Rectal smooth muscle tissue (tissue), 1 donor: ENCODE measurements around the gene RAPGEF4.
A peak's percentile ranks its signal among the peaks of the same experiment; 100 is the strongest.

Source experiments
- H3K27ac ChIP-seq: one replicate; pipeline ENCODE4 v1.7.0; 2013; ENCODE audit warnings: low read depth, low read length, inconsistent platforms
- H3K27me3 ChIP-seq: one replicate; pipeline ENCODE4 v1.7.0; 2013; ENCODE audit warnings: low read length; ENCODE audit not compliant: control insufficient read depth, insufficient read depth
- H3K36me3 ChIP-seq: one replicate; pipeline ENCODE4 v1.7.0; 2013; ENCODE audit warnings: low read length; ENCODE audit not compliant: control insufficient read depth, insufficient read depth
- H3K4me1 ChIP-seq: one replicate; pipeline ENCODE4 v1.7.0; 2013; ENCODE audit warnings: low read length; ENCODE audit not compliant: control insufficient read depth, insufficient read depth
- H3K4me3 ChIP-seq: one replicate; pipeline ENCODE4 v1.7.0; 2013; ENCODE audit warnings: low read length
- H3K9ac ChIP-seq: one replicate; pipeline ENCODE4 v1.7.0; 2013; ENCODE audit warnings: low read length

Gene RAPGEF4

DNA sequence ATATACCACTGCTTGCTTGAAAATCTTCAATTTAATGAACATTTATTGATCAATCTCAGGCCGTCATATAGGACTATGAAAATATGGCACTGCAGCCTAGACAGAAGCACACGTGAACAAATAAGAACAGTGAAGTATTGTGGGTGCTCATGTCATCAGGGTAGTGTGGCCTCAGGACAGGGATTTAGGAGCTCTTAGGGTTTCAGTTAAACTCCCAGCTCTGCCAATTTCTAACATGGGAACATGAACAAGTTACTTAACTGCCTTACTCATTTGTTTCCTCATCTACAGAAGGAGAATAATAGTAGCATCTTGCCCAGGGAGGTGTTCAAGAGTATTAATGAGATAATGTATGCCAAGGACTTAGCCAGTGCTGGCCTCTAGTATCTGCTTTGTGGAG lies 194.0 kb downstream of the RAPGEF4 start:
- H3K9ac ChIP-seq = no peak overlapping the region
- H3K27ac ChIP-seq = no peak overlapping the region
- no peaks in the 10 kb centered on the region for H3K36me3 ChIP-seq
- H3K4me1 ChIP-seq = peaks cover 14% of the 10 kb centered on the region
- H3K27me3 ChIP-seq = no peaks in the 10 kb centered on the region
- H3K4me3 ChIP-seq = no peak overlapping the region

DNA sequence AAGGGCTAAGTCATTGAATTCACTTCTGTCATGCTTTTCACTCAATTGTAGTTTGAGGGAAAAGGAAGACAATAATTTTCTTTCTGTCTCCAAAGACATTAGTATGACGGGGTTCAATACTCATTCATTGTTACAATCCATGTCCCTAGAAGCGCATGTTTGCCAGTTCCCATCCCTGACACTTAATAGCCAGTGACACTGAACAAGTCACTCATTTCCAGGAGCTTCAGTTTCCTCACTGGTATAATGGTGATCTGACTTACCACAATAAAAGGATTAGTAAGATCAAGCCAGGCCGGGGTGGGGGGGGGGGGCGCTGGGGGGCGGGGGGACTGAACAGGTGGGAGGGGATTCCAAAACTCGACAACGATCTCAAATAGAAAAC lies 195.2 kb downstream of the RAPGEF4 start:
- H3K27ac ChIP-seq = peak overlapping the region; percentile 58
- peaks cover 14% of the 10 kb centered on the region for H3K4me1 ChIP-seq
- no peak overlapping the region for H3K9ac ChIP-seq
- no peak overlapping the region for H3K4me3 ChIP-seq
- no peaks in the 10 kb centered on the region for H3K27me3 ChIP-seq
- no peaks in the 10 kb centered on the region for H3K36me3 ChIP-seq

- Histone ChIP-seq H3K4me1 (peaks cover 14% of the 10 kb centered on the region), H3K4me3 (peak overlapping the region; percentile 32)
Observed at GRCh38 chr2:172931256-172931894, 195.7 kb downstream of the RAPGEF4 start.

DNA sequence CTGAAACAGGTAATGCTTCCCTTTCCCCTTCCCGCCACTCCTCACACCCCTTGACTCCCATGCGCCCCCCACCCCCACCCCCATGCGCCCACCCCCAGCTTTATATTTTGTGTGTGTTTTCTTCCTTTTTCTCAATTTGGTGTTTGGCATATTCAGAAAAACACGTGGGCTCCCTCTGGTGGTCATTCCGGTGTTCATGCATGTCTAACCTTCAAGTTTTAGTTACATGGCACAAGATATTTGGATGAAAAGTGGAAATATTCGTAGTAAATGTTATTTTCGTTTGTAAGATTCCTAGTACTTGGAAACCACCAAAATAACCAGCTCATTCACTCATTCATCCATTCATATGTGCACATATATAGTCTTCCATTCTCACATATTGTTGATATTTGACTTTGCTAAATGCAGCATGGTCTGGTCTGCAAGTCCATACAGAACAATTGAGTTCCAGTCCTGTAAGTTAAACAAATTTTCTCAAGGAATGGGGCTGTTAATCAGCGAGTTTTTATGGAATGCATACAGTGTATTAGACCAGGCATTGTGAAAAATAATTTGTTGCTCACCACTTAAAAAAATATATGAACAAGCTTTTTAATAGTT lies 196.4 kb downstream of the RAPGEF4 start:
- Histone ChIP-seq H3K4me1 (peaks cover 14% of the 10 kb centered on the region), H3K36me3 (no peaks in the 10 kb centered on the region), H3K27me3 (no peaks in the 10 kb centered on the region), H3K27ac (peak overlapping the region; percentile 58), H3K9ac (no peak overlapping the region), H3K4me3 (no peak overlapping the region)

More at GRCh38 chr2:172931256-172931894, 195.7 kb downstream of the RAPGEF4 start:
- Histone ChIP-seq H3K27ac (peak overlapping the region; percentile 58), H3K27me3 (no peaks in the 10 kb centered on the region), H3K36me3 (no peaks in the 10 kb centered on the region), H3K9ac (no peak overlapping the region)

GRCh38 chr2:172937884-172938712 lies 202.5 kb downstream of the RAPGEF4 start:
- no peaks in the 10 kb centered on the region for H3K36me3 ChIP-seq
- no peak overlapping the region for H3K4me3 ChIP-seq
- no peak overlapping the region for H3K27ac ChIP-seq
- H3K4me1 ChIP-seq = no peaks in the 10 kb centered on the region
- H3K9ac ChIP-seq = no peak overlapping the region
- H3K27me3 ChIP-seq = no peaks in the 10 kb centered on the region

DNA sequence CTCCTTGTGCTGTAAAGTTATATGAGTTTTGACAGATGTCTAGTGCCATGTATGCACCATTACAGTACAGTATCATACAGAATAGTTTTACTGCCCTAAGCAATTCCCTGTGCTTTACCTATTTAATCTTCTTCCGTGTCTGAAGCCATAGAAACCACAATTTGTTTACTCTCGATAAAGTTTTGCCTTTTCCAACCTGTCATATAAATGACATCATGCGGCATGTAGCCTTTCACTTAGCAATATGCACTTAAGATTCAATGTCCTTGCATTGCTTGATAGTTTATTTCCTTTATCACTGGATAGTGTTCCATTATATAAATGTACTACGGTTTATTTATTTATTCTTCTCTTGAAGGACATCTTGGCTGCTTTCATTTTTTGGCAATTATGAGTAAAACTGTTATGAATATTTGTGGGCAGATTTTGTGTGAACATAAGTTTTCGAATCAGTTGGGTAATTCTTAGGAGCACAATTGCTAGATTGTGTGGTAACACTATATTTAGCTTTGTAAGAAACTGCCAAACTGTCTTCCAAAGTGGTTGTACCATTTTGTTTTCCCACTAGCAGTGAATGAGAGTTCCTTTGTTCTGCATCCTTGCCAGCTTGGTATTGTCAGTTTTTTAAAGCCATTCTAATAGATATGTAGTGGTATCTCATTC lies 203.2 kb downstream of the RAPGEF4 start:
- Histone ChIP-seq H3K4me3 (no peak overlapping the region), H3K9ac (no peak overlapping the region), H3K27me3 (no peaks in the 10 kb centered on the region), H3K36me3 (no peaks in the 10 kb centered on the region), H3K4me1 (no peaks in the 10 kb centered on the region), H3K27ac (no peak overlapping the region)

DNA sequence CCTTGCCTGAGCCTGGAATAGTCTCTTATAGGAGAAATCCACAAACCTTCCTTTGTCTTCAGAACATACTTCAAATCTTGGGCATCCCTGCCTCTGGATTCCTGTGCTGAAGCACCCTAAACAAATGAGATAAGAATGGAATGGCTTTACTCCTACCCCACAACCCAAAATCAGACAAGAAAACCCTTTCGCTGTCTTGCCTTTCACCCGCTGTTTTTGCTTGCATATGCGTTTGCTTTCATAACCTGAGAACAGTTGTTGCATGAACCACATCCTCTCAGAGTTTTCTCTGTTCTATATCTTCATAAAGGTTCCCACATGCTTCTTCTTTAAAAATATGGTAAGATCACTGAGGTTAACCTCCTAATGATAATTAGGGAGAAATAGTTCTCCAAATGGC lies 207.9 kb downstream of the RAPGEF4 start:
- no peaks in the 10 kb centered on the region for H3K27me3 ChIP-seq
- H3K36me3 ChIP-seq = no peaks in the 10 kb centered on the region
- no peak overlapping the region for H3K9ac ChIP-seq
- no peak overlapping the region for H3K4me3 ChIP-seq
- H3K27ac ChIP-seq = no peak overlapping the region
- H3K4me1 ChIP-seq = no peaks in the 10 kb centered on the region

GRCh38 chr2:172944022-172944793 lies 208.6 kb downstream of the RAPGEF4 start:
- no peaks in the 10 kb centered on the region for H3K4me1 ChIP-seq
- no peak overlapping the region for H3K9ac ChIP-seq
- H3K27me3 ChIP-seq = no peaks in the 10 kb centered on the region
- no peak overlapping the region for H3K4me3 ChIP-seq
- no peak overlapping the region for H3K27ac ChIP-seq
- H3K36me3 ChIP-seq = no peaks in the 10 kb centered on the region

- Histone ChIP-seq H3K4me1 (no peaks in the 10 kb centered on the region), H3K4me3 (no peak overlapping the region), H3K27ac (no peak overlapping the region), H3K27me3 (no peaks in the 10 kb centered on the region), H3K9ac (no peak overlapping the region), H3K36me3 (no peaks in the 10 kb centered on the region)
Observed at GRCh38 chr2:172944794-172945509, 209.3 kb downstream of the RAPGEF4 start.

DNA sequence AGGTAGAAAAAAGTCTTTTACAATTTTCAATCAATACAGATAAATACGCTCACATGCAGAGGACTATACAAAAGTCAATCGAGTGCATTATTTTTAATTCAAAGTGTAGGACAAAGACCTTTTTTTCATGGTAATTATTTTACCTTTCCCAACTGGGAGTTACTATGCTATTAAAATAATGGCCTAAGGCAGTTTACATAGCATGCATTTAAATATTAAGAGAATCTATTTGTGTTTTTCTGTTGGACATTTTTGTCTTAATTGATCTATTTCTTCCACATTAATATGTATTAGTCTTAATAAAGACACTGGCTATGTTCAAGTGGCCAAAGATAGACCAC lies 209.8 kb downstream of the RAPGEF4 start:
- Histone ChIP-seq H3K4me3 (no peak overlapping the region), H3K9ac (no peak overlapping the region), H3K4me1 (no peaks in the 10 kb centered on the region), H3K27ac (no peak overlapping the region), H3K27me3 (no peaks in the 10 kb centered on the region), H3K36me3 (no peaks in the 10 kb centered on the region)

DNA sequence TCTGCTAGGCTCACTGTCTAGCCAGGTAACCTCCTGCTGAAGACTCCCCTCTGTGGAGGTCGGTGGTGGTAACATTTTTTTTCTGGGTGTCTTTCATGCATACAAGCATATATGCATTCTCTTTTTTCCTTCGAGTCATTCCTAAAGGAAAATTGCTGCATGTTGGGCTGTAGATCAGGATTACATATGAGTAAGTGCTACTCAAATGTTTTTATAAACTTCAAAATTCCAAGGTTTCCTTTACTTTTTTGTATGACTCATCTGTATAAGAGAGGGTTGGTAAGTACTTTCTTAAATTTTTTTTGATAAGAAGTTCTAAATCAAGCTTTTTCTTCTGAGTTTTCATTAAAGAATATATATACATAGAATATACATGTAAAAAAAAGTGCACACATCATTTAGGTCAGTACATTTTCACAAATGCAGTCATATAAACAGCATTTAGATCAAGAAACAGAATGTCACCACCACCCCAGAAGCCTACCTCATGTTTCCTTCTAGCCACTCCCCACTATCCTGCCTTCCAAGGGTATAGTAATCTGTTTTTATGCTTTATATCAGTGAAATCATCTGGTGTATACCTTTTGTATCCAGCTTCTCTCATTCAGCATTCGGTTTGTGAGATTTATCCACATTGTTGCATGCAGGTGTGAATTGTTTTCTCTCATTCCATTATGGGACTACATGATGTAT lies 212.0 kb downstream of the RAPGEF4 start:
- Histone ChIP-seq H3K9ac (no peak overlapping the region), H3K27me3 (no peaks in the 10 kb centered on the region), H3K4me1 (no peaks in the 10 kb centered on the region), H3K36me3 (no peaks in the 10 kb centered on the region), H3K4me3 (no peak overlapping the region), H3K27ac (no peak overlapping the region)
